HG03520 (cell line): ENCODE measurements around the gene ZNF672.
A peak's percentile ranks its signal among the peaks of the same experiment; 100 is the strongest.

Experiments
- ATAC-seq: cut with Tn5 transposase; IDR thresholded peaks from one replicate; pipeline ENCODE4 v1.9.1; 2021; ENCODE audit warnings: mild to moderate bottlenecking, moderate library complexity; ENCODE audit not compliant: unreplicated experiment

The ZNF672 gene

GRCh38 chr1:248831842-248832241 is 6.2 kb upstream of the ZNF672 start:
- no peak for ATAC-seq

GRCh38 chr1:248834343-248834940 is 3.6 kb upstream of the ZNF672 start:
- no peak for ATAC-seq

- no peak for ATAC-seq
These were observed 811 bp upstream of the ZNF672 start for GRCh38 chr1:248837045-248837780.

- ATAC-seq: peak; percentile 57
These were observed 538 bp downstream of the ZNF672 start for GRCh38 chr1:248838357-248839167.

- no peak for ATAC-seq
These were observed 1.1 kb downstream of the ZNF672 start for GRCh38 chr1:248839168-248839555.

- ATAC-seq: no peak
These were observed 2.9 kb downstream of the ZNF672 start for GRCh38 chr1:248840946-248841345.

GRCh38 chr1:248841702-248842395 is 3.8 kb downstream of the ZNF672 start:
- no peak for ATAC-seq

GRCh38 chr1:248842781-248843331 is 4.8 kb downstream of the ZNF672 start:
- ATAC-seq: peak; percentile 17

- ATAC-seq: no peak
These were observed 5.7 kb downstream of the ZNF672 start for GRCh38 chr1:248843687-248844086.

- ATAC-seq: no peak
These were observed 6.5 kb downstream of the ZNF672 start for GRCh38 chr1:248844526-248844925.

- ATAC-seq: no peak
These were observed 9.3 kb downstream of the ZNF672 start for GRCh38 chr1:248847181-248847955.

- ATAC-seq: no peak
These were observed 10.0 kb downstream of the ZNF672 start for GRCh38 chr1:248847956-248848561.

- no peak for ATAC-seq
These were observed 10.6 kb downstream of the ZNF672 start for GRCh38 chr1:248848602-248849001.

GRCh38 chr1:248849152-248849551 is 11.1 kb downstream of the ZNF672 start:
- ATAC-seq: no peak

- no peak for ATAC-seq
These were observed 11.6 kb downstream of the ZNF672 start for GRCh38 chr1:248849637-248850036.

GRCh38 chr1:248850124-248850523 is 12.1 kb downstream of the ZNF672 start:
- no peak for ATAC-seq

- no peak for ATAC-seq
These were observed 12.7 kb downstream of the ZNF672 start for GRCh38 chr1:248850536-248851251.

- no peak for ATAC-seq
These were observed 13.4 kb downstream of the ZNF672 start for GRCh38 chr1:248851390-248851789.
